Activated B cell treated with CpG ODN at 0.5 μM for 24 hours (primary cell): ENCODE results near the gene CHST8. TPM values are rescaled to one million over a fixed set of nuclear protein-coding genes. Genes with fewer than 3 reads are reported as not detected.

Experiments
- ATAC-seq: fragments of 200-7000 bp; cut with Tn5 transposase; one replicate; pipeline ENCODE4 v1.10.0; 2021; ENCODE audit warnings: low read depth, mild to moderate bottlenecking, moderate library complexity
- CTCF ChIA-PET: fragments of 350-600 bp; sonication (Branson Sonifier 250); formaldehyde crosslinking; loops from one replicate; lab custom pipeline; 2021; ENCODE audit warnings: antibody characterized with exemption; lab: Charles Lee
- POLR2A ChIA-PET: fragments of 350-600 bp; sonication (Branson Sonifier 250); formaldehyde crosslinking; loops from one replicate; lab custom pipeline; 2021; ENCODE audit warnings: antibody characterized with exemption; lab: Charles Lee
- DNase-seq: peaks from one replicate; pipeline ENCODE4 v3.0.0; 2022
- H3K27ac Mint-ChIP-seq: one replicate; pipeline ENCODE4 v1.8.0; 2020; ENCODE audit warnings: mixed read lengths
- H3K27me3 Mint-ChIP-seq: one replicate; pipeline ENCODE4 v1.8.0; 2021; ENCODE audit warnings: mixed read lengths
- H3K36me3 Mint-ChIP-seq: one replicate; pipeline ENCODE4 v1.8.0; 2021; ENCODE audit warnings: low read depth, mixed read lengths
- H3K4me1 Mint-ChIP-seq: one replicate; pipeline ENCODE4 v1.8.0; 2021; ENCODE audit warnings: mixed read lengths
- H3K4me3 Mint-ChIP-seq: one replicate; pipeline ENCODE4 v1.8.0; 2020; ENCODE audit warnings: mild to moderate bottlenecking, mixed read lengths
- H3K9me3 Mint-ChIP-seq: one replicate; pipeline ENCODE4 v1.8.0; 2020; ENCODE audit warnings: mixed read lengths
- intact Hi-C: fragments of 100-400 bp; cut with micrococcal nuclease; formaldehyde crosslinking; loops from one replicate; pipeline ENCODE4 v1.15.1; 2024
- total RNA-seq: library from RNA; stranded (reverse); gene quantifications from 2 replicates; pipeline ENCODE4 v1.2.3, GENCODE V29; 2022
- TF ChIP-seq, protein P1 (sequence below): fragments of 200-600 bp; IDR thresholded peaks from one replicate; pipeline ENCODE4 v1.8.0; 2022; ENCODE audit warnings: antibody characterized with exemption, mild to moderate bottlenecking

The CHST8 gene
- total RNA-seq, 1 donor from 2014 or later: not detected

DNA sequence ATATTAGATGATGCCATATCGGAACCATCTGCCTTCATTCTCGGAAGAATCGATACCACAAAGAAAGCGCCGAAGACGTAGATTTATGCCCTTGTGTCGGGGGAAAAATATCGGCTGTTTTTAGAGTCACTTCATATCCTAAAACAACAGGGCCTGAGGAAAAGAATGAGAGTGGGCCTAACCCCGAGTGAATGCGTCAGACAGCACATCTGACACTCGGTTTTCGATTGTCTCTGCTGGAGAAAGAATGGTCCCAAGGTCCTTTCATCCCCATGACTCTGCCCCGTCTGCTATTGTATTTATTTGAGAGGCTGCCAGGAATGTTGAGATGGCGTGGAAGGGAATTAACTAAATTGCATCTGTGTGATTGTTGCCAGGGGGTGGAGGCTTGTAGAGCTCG lies 46.1 kb downstream of the CHST8 start:
- H3K27me3 Mint-ChIP-seq: no peaks in the 10 kb centered on the region
- ChIA-PET CTCF (no interaction called here), POLR2A (interaction anchor here (0.5 kb wide), 1 partner anchor 281 kb away, joined by 3 read pairs; no protein-coding TSS in a partner anchor)
- no peak overlapping the region for H3K27ac Mint-ChIP-seq
- no peak for ATAC-seq
- no peak overlapping the region for H3K4me3 Mint-ChIP-seq
- no peaks in the 10 kb centered on the region for H3K9me3 Mint-ChIP-seq
- H3K4me1 Mint-ChIP-seq: no peaks in the 10 kb centered on the region
- intact Hi-C loops: no loop called here
- no peak for DNase-seq
- no peaks in the 10 kb centered on the region for H3K36me3 Mint-ChIP-seq
- TF ChIP-seq, protein P1, sequence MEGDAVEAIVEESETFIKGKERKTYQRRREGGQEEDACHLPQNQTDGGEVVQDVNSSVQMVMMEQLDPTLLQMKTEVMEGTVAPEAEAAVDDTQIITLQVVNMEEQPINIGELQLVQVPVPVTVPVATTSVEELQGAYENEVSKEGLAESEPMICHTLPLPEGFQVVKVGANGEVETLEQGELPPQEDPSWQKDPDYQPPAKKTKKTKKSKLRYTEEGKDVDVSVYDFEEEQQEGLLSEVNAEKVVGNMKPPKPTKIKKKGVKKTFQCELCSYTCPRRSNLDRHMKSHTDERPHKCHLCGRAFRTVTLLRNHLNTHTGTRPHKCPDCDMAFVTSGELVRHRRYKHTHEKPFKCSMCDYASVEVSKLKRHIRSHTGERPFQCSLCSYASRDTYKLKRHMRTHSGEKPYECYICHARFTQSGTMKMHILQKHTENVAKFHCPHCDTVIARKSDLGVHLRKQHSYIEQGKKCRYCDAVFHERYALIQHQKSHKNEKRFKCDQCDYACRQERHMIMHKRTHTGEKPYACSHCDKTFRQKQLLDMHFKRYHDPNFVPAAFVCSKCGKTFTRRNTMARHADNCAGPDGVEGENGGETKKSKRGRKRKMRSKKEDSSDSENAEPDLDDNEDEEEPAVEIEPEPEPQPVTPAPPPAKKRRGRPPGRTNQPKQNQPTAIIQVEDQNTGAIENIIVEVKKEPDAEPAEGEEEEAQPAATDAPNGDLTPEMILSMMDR: no peak

DNA sequence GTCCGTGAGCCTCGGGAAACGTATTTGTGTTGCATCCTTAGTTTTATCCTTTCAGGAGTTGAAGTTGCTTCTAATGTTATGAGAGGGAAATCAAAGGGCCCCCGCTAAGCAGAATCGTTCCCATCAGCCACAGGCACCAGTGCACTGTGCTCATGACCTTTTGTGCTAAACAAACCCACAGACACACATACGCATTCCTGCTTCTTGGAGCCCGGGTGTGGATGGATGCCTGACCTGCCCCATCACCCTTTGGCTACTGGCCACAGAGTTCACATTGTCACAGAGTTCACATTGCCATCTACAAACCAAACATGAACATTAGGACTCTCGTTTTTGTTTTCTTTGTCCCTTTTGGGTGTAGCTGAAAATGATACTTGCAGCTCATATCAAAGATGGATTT lies 47.2 kb downstream of the CHST8 start:
- Mint-ChIP-seq H3K9me3 (no peaks in the 10 kb centered on the region), H3K4me1 (no peaks in the 10 kb centered on the region), H3K27ac (no peak overlapping the region), H3K4me3 (no peak overlapping the region), H3K27me3 (no peaks in the 10 kb centered on the region), H3K36me3 (no peaks in the 10 kb centered on the region)
- ATAC-seq (no peak), DNase-seq (no peak)
- ChIA-PET CTCF (no interaction called here), POLR2A (no interaction called here)
- intact Hi-C loops: no loop called here
- TF ChIP-seq, protein P1: no peak

DNA sequence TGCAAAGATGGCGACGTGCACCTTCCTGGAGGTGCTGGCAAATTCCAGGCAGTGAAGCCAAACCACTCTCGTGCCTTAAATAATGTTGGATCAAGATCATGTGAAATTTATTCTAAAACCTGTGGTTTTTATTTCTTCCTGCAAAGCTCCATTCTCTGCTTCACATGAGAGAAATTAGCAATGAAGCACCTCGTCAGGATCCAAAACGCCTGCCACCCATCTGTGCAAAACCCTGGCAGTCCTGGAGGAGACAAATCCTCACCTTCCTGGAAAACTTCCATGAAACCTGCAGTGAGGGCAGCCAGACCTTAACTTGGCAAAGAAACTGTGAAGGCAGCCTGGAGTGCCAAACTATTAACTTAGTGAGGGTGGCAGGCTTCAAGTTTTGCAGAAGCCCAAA lies 47.6 kb downstream of the CHST8 start:
- DNase-seq (no peak), ATAC-seq (no peak)
- Mint-ChIP-seq H3K4me3 (no peak overlapping the region), H3K36me3 (no peaks in the 10 kb centered on the region), H3K9me3 (no peaks in the 10 kb centered on the region), H3K27ac (no peak overlapping the region), H3K4me1 (no peaks in the 10 kb centered on the region), H3K27me3 (no peaks in the 10 kb centered on the region)
- TF ChIP-seq, protein P1: no peak
- ChIA-PET POLR2A (no interaction called here), CTCF (no interaction called here)
- intact Hi-C loops: no loop called here

DNA sequence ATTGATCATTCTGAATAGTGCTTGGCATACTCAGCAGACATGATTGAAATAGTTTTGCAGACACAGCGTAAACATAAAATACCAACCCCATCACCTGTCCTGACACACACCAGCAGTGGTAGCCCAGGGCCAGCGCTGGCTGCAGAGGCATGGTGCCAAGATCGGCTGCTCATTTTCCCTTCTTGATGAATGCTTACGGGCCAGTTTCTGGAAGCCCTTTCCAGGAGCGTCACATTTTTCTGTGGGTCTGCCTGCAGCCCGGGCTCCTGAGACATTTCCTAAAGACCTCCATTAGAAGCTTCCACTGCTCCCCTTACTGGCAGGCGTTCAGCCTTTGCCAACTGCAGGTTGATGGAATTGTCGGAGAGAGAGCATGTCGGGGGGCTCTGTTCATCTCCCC lies 48.6 kb downstream of the CHST8 start:
- TF ChIP-seq, protein P1: no peak
- no peaks in the 10 kb centered on the region for H3K4me1 Mint-ChIP-seq
- H3K36me3 Mint-ChIP-seq: no peaks in the 10 kb centered on the region
- no peak for DNase-seq
- no peaks in the 10 kb centered on the region for H3K9me3 Mint-ChIP-seq
- ChIA-PET CTCF (no interaction called here), POLR2A (no interaction called here)
- no peak overlapping the region for H3K27ac Mint-ChIP-seq
- no peak overlapping the region for H3K4me3 Mint-ChIP-seq
- intact Hi-C loops: no loop called here
- no peak for ATAC-seq
- no peaks in the 10 kb centered on the region for H3K27me3 Mint-ChIP-seq

DNA sequence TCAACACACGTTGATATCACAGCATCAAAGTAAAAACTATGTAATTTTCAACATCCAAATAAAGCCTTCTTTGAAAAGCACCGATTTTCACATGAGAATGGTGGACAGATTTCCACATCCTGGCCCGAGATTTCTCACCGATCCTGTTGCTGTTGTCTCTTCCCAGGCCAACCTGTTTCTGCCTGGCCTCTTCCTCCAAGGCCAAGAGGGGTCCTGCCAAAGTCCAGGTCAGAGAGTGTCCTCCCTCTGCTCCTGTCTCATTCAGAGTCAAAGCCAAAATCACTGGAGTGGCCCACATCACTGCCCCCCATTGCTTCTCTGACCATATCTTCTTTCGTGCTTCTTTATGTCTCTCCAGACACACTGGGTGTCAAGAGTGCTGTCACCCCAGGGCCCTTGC lies 49.5 kb downstream of the CHST8 start:
- intact Hi-C loops: no loop called here
- Mint-ChIP-seq H3K27ac (no peak overlapping the region), H3K27me3 (no peaks in the 10 kb centered on the region), H3K36me3 (no peaks in the 10 kb centered on the region), H3K4me1 (no peaks in the 10 kb centered on the region), H3K9me3 (no peaks in the 10 kb centered on the region), H3K4me3 (no peak overlapping the region)
- ChIA-PET POLR2A (no interaction called here), CTCF (no interaction called here)
- no peak for DNase-seq
- TF ChIP-seq, protein P1: no peak
- ATAC-seq: no peak
